ENCODE measurements around the gene MTCL3.

Gene MTCL3

GRCh38 chr6:127475135-127475822 lies 43.9 kb downstream of the MTCL3 start:
- ATAC-seq, result no peak

GRCh38 chr6:127471379-127472255 lies 47.5 kb downstream of the MTCL3 start:
- ATAC-seq (no peak), DNase-seq (no peak)
- intact Hi-C loops (cut with micrococcal nuclease), result no loop called here

More at GRCh38 chr6:127475135-127475822, 43.9 kb downstream of the MTCL3 start:
- DNase-seq, result peak; percentile 23
- intact Hi-C loops (cut with micrococcal nuclease), result no loop called here

GRCh38 chr6:127468936-127469335 lies 50.2 kb downstream of the MTCL3 start:
- DNase-seq (no peak), ATAC-seq (no peak)
- intact Hi-C loops (cut with micrococcal nuclease), result loop anchor here (10.0 kb wide), 1 partner anchor 66 kb away; no protein-coding TSS in a partner anchor

- ATAC-seq (no peak), DNase-seq (no peak)
- intact Hi-C loops (cut with micrococcal nuclease), result loop anchor here (10.0 kb wide), 1 partner anchor 68 kb away; no protein-coding TSS in a partner anchor
These were observed 52.7 kb downstream of the MTCL3 start for GRCh38 chr6:127466416-127466815.

GRCh38 chr6:127464881-127465459 lies 54.2 kb downstream of the MTCL3 start:
- peak; percentile 44 for DNase-seq
- intact Hi-C loops (cut with micrococcal nuclease), result loop anchor here (10.0 kb wide), 1 partner anchor 70 kb away; no protein-coding TSS in a partner anchor
- ATAC-seq, result peak; percentile 93

GRCh38 chr6:127464161-127464880 lies 54.8 kb downstream of the MTCL3 start:
- DNase-seq (no peak), ATAC-seq (peak; percentile 88)
- intact Hi-C loops (cut with micrococcal nuclease), result loop anchor here (10.0 kb wide), 1 partner anchor 70 kb away; no protein-coding TSS in a partner anchor

- ATAC-seq (no peak), DNase-seq (no peak)
- intact Hi-C loops (cut with micrococcal nuclease), result loop anchor here (10.0 kb wide), 1 partner anchor 72 kb away; no protein-coding TSS in a partner anchor
These were observed 56.1 kb downstream of the MTCL3 start for GRCh38 chr6:127463056-127463455.

- DNase-seq (no peak), ATAC-seq (no peak)
- intact Hi-C loops (cut with micrococcal nuclease), result loop anchor here (10.0 kb wide), 1 partner anchor 72 kb away; no protein-coding TSS in a partner anchor
These were observed 56.8 kb downstream of the MTCL3 start for GRCh38 chr6:127462376-127462775.

- intact Hi-C loops (cut with micrococcal nuclease), result loop anchor here (10.0 kb wide), 1 partner anchor 74 kb away; no protein-coding TSS in a partner anchor
- ATAC-seq, result no peak
- DNase-seq, result no peak
These were observed 58.7 kb downstream of the MTCL3 start for GRCh38 chr6:127460465-127460864.

GRCh38 chr6:127459231-127459641 lies 59.9 kb downstream of the MTCL3 start, which contains the start of gene KIAA0408:
TSS of gene KIAA0408 (minus strand) at chr6:127459389. CDS start at chr6:127453981, 5,408 bp downstream.
- intact Hi-C loops (cut with micrococcal nuclease), result no loop called here
- DNase-seq (peak; percentile 55), ATAC-seq (peak; percentile 93)

GRCh38 chr6:127458817-127459216 lies 60.3 kb downstream of the MTCL3 start:
- DNase-seq (no peak), ATAC-seq (peak; percentile 90)
- intact Hi-C loops (cut with micrococcal nuclease), result no loop called here

GRCh38 chr6:127458222-127458621 lies 60.9 kb downstream of the MTCL3 start:
- ATAC-seq, result no peak
- intact Hi-C loops (cut with micrococcal nuclease), result no loop called here
- no peak for DNase-seq

- intact Hi-C loops (cut with micrococcal nuclease), result no loop called here
These were observed 61.6 kb downstream of the MTCL3 start for GRCh38 chr6:127457456-127458064.

GRCh38 chr6:127456465-127456864 lies 62.7 kb downstream of the MTCL3 start:
- DNase-seq (no peak), ATAC-seq (no peak)
- intact Hi-C loops (cut with micrococcal nuclease), result no loop called here

More at GRCh38 chr6:127457456-127458064, 61.6 kb downstream of the MTCL3 start:
- ATAC-seq (peak; percentile 80), DNase-seq (no peak)

- no peak for ATAC-seq
- DNase-seq, result no peak
- intact Hi-C loops (cut with micrococcal nuclease), result no loop called here
These were observed 65.1 kb downstream of the MTCL3 start for GRCh38 chr6:127453845-127454619.

- DNase-seq, result no peak
- no peak for ATAC-seq
- intact Hi-C loops (cut with micrococcal nuclease), result no loop called here
These were observed 66.3 kb downstream of the MTCL3 start for GRCh38 chr6:127452803-127453202.

- intact Hi-C loops (cut with micrococcal nuclease), result no loop called here
- DNase-seq, result no peak
These were observed 67.7 kb downstream of the MTCL3 start for GRCh38 chr6:127451388-127451787.

GRCh38 chr6:127447780-127448179 lies 71.4 kb downstream of the MTCL3 start:
- intact Hi-C loops (cut with micrococcal nuclease), result no loop called here
- ATAC-seq, result no peak
- DNase-seq, result no peak

More at GRCh38 chr6:127451388-127451787, 67.7 kb downstream of the MTCL3 start:
- no peak for ATAC-seq

All from left ventricle myocardium superior (tissue), 1 donor.